HepG2 (cell line): ENCODE data around the gene ZNF483. TPM values are rescaled to one million over a fixed set of nuclear protein-coding genes. Genes with fewer than 3 reads are reported as not detected.

Source experiments
- BCL6 ChIP-seq: IDR thresholded peaks from 2 replicates; pipeline ENCODE4 v1.6.1; 2016; ENCODE audit warnings: missing genetic modification reagents, missing compliant biosample characterization
- BRD4 ChIP-seq: sonication (generic); formaldehyde crosslinking; IDR thresholded peaks from 2 replicates; pipeline ENCODE4 v1.4.0; 2020; ENCODE audit warnings: missing genetic modification reagents
- DR1 ChIP-seq: sonication (generic); formaldehyde crosslinking; IDR thresholded peaks from 2 replicates; pipeline ENCODE4 v1.8.0; 2021; ENCODE audit warnings: mild to moderate bottlenecking, missing genetic modification reagents, inconsistent platforms
- ELF3 ChIP-seq: IDR thresholded peaks from 2 replicates; pipeline ENCODE4 v1.6.1; 2016; ENCODE audit warnings: missing genetic modification reagents, missing compliant biosample characterization
- GTF3A ChIP-seq: sonication (generic); formaldehyde crosslinking; conservative IDR thresholded peaks from 2 replicates; pipeline ENCODE4 v1.4.0; 2020; ENCODE audit warnings: mild to moderate bottlenecking, missing genetic modification reagents
- HCFC1 ChIP-seq: fragments of 150-350 bp; IDR thresholded peaks from 2 replicates; pipeline ENCODE4 v1.6.1; 2014; ENCODE audit warnings: low read depth, low read length
- HNRNPUL1 ChIP-seq: fragments of 200-400 bp; formaldehyde crosslinking; IDR thresholded peaks from 2 replicates; pipeline ENCODE4 v1.6.1; 2017; ENCODE audit warnings: low read depth, mild to moderate bottlenecking, low read length, moderate library complexity
- KDM1A ChIP-seq: IDR thresholded peaks from 2 replicates; pipeline ENCODE4 v1.6.1; 2016; ENCODE audit warnings: missing compliant biosample characterization
- KLF15 ChIP-seq: sonication (generic); formaldehyde crosslinking; IDR thresholded peaks from 2 replicates; pipeline ENCODE4 v1.8.1; 2023; ENCODE audit warnings: borderline replicate concordance, mild to moderate bottlenecking, inconsistent platforms, missing genetic modification reagents, mixed read lengths
- KLF6 ChIP-seq: IDR thresholded peaks from 2 replicates; pipeline ENCODE4 v1.8.0; 2016; ENCODE audit warnings: missing biosample characterization, missing genetic modification reagents
- KLF9 ChIP-seq: IDR thresholded peaks from 2 replicates; pipeline ENCODE4 v1.6.1; 2016; ENCODE audit warnings: low read depth
- MXD4 ChIP-seq: IDR thresholded peaks from 2 replicates; pipeline ENCODE4 v1.6.1; 2016; ENCODE audit warnings: mild to moderate bottlenecking, missing biosample characterization, missing genetic modification reagents
- NFATC3 ChIP-seq: sonication (generic); formaldehyde crosslinking; IDR thresholded peaks from 2 replicates; pipeline ENCODE4 v1.5.1; 2020; ENCODE audit warnings: mild to moderate bottlenecking, missing genetic modification reagents
- NR2F2 ChIP-seq: IDR thresholded peaks from 2 replicates; pipeline ENCODE4 v1.6.1; 2012; ENCODE audit warnings: low read depth, inconsistent platforms, borderline replicate concordance
- SOX5 ChIP-seq: IDR thresholded peaks from 2 replicates; pipeline ENCODE4 v1.6.1; 2016; ENCODE audit warnings: borderline replicate concordance
- STAG1 ChIP-seq: sonication (generic); formaldehyde crosslinking; IDR thresholded peaks from 2 replicates; pipeline ENCODE4 v1.4.0; 2020; ENCODE audit warnings: missing genetic modification reagents
- ZBTB20 ChIP-seq: sonication (generic); formaldehyde crosslinking; IDR thresholded peaks from 2 replicates; pipeline ENCODE4 v1.8.1; 2023; ENCODE audit warnings: missing genetic modification reagents, low read depth, mild to moderate bottlenecking, borderline replicate concordance
- ZNF557 ChIP-seq: sonication (generic); formaldehyde crosslinking; IDR thresholded peaks from 2 replicates; pipeline ENCODE4 v1.4.0; 2020; ENCODE audit warnings: missing genetic modification reagents
- ZNF567 ChIP-seq: sonication (generic); formaldehyde crosslinking; IDR thresholded peaks from 2 replicates; pipeline ENCODE4 v1.8.1; 2023; ENCODE audit warnings: mild to moderate bottlenecking, missing genetic modification reagents, borderline replicate concordance
- ZSCAN20 ChIP-seq: sonication (generic); formaldehyde crosslinking; IDR thresholded peaks from 2 replicates; pipeline ENCODE4 v1.4.0; 2020; ENCODE audit warnings: missing genetic modification reagents, mild to moderate bottlenecking, borderline replicate concordance
- ZSCAN30 ChIP-seq: sonication (generic); formaldehyde crosslinking; IDR thresholded peaks from 2 replicates; pipeline ENCODE4 v1.5.0; 2020; ENCODE audit warnings: mild to moderate bottlenecking, missing genetic modification reagents
- polyA plus RNA-seq, 8 experiments: library from polyadenylated mRNA; depleted of rRNA in 3 of 8; stranded (reverse) in 7 of 8; unstranded in 1 of 8; fragments of >200 nt; fragmentation: Illumina TruSeq in 4 of 8; extraction: Trizol in 4 of 8; gene quantifications; 2 replicates each; pipeline versions ENCODE4 v1.2.1 to v1.2.3, GENCODE V29; 2011 to 2016; ENCODE audit warnings: low read depth in 4 of 8, missing spikeins in 1 of 8, mixed read lengths in 1 of 8; ENCODE audit not compliant: insufficient read depth in 1 of 8
- total RNA-seq, 5 experiments: library from RNA; depleted of rRNA; stranded (reverse); fragments of >200 nt; fragmentation: Illumina TruSeq; extraction: Trizol; gene quantifications; 2 replicates each; pipeline ENCODE4 v1.2.3, GENCODE V29; 2016; ENCODE audit warnings: low read depth in 1 of 5
- TF ChIP-seq, protein P1 (sequence below): sonication (generic); formaldehyde crosslinking; IDR thresholded peaks from 2 replicates; pipeline ENCODE4 v1.5.1; 2020; ENCODE audit warnings: mild to moderate bottlenecking, missing genetic modification reagents
- TF ChIP-seq, protein P2 (sequence below): sonication (generic); formaldehyde crosslinking; IDR thresholded peaks from 2 replicates; pipeline ENCODE4 v1.5.0; 2020; ENCODE audit warnings: mild to moderate bottlenecking, missing genetic modification reagents, borderline replicate concordance
- TF ChIP-seq, protein P3 (sequence below): sonication (generic); formaldehyde crosslinking; IDR thresholded peaks from 2 replicates; pipeline ENCODE4 v1.4.0; 2020; ENCODE audit warnings: mild to moderate bottlenecking, low read depth, missing genetic modification reagents

Gene ZNF483
- total and polyA plus RNA-seq, 2 of the 13 experiments (the other 11 are each of a cell fraction or from before 2014, with no cell fraction given), result 2.0 to 9.5 TPM

DNA sequence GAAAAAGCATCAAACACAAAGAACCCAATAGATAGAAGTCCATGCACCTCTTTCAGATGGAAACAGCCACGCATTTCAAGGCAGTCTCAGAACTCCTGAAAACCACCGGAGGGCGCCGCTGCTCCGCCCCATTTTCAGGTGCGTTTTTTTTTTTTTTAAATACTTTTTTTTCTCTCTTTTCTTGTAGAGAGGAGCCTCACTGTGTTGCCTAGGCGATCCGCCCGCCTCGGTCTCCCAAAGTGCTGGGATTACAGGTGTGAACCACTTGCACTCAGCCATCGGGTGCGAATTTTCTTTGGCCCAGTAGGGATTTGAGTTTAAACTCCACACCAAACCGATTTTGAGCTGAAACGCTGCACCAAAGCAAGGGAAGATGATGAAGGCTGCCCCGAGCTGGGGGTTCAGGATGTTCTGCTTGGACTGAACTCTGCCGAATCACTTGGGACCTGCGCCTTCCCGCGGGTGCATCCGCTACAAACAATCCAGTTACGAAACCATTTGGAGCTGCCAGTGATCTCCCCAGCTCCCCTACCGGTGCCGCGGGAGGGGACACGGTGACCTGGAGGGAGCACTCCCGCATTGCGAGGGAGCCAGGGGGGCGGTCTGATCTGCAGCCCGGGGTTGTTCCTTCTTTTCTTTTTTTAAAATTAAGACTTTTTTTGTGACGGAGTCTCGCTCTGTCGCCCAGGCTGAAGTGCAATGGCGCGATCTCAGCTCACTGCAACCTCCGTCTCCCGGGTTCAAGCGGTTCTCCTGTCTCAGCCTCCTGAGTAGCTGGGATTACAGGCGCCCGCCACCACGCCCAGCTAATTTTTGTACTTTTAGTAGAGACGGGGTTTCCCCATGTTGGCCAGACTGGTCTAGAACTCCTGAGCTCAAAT lies 73.1 kb downstream of the ZNF483 start (continued):
- TF ChIP-seq, protein P1, sequence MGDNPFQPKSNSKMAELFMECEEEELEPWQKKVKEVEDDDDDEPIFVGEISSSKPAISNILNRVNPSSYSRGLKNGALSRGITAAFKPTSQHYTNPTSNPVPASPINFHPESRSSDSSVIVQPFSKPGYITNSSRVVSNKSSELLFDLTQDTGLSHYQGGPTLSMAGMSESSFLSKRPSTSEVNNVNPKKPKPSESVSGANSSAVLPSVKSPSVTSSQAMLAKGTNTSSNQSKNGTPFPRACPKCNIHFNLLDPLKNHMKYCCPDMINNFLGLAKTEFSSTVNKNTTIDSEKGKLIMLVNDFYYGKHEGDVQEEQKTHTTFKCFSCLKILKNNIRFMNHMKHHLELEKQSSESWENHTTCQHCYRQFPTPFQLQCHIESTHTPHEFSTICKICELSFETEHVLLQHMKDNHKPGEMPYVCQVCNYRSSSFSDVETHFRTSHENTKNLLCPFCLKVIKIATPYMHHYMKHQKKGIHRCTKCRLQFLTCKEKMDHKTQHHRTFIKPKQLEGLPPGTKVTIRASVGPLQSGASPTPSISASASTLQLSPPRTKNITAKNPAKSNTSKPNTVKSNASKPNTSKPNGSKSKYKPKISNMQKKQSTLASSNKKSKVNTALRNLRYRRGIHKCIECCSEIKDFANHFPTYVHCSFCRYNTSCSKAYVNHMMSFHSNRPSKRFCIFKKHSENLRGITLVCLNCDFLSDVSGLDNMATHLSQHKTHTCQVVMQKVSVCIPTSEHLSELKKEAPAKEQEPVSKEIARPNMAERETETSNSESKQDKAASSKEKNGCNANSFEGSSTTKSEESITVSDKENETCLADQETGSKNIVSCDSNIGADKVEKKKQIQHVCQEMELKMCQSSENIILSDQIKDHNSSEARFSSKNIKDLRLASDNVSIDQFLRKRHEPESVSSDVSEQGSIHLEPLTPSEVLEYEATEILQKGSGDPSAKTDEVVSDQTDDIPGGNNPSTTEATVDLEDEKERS (CRISPR knock-in tag), result no peak
- TF ChIP-seq ZSCAN20 (CRISPR knock-in tag) (no peak), BRD4 (no peak), DR1 (CRISPR knock-in tag) (no peak), NFATC3 (CRISPR knock-in tag) (no peak), ZNF557 (CRISPR knock-in tag) (no peak), BCL6 (CRISPR knock-in tag) (no peak), STAG1 (CRISPR knock-in tag) (peak; percentile 79), MXD4 (no peak), ZSCAN30 (CRISPR knock-in tag) (no peak), KLF9 (CRISPR knock-in tag) (no peak), KLF15 (CRISPR knock-in tag) (no peak), ELF3 (CRISPR knock-in tag) (no peak), HCFC1 (no peak), NR2F2 (no peak), GTF3A (no peak), SOX5 (CRISPR knock-in tag) (no peak), KLF6 (CRISPR knock-in tag) (0 out of 2 replicates have a peak, but pooled peaks have one; percentile 27), ZNF567 (no peak), HNRNPUL1 (no peak), ZBTB20 (no peak), KDM1A (no peak)
- TF ChIP-seq, protein P2, sequence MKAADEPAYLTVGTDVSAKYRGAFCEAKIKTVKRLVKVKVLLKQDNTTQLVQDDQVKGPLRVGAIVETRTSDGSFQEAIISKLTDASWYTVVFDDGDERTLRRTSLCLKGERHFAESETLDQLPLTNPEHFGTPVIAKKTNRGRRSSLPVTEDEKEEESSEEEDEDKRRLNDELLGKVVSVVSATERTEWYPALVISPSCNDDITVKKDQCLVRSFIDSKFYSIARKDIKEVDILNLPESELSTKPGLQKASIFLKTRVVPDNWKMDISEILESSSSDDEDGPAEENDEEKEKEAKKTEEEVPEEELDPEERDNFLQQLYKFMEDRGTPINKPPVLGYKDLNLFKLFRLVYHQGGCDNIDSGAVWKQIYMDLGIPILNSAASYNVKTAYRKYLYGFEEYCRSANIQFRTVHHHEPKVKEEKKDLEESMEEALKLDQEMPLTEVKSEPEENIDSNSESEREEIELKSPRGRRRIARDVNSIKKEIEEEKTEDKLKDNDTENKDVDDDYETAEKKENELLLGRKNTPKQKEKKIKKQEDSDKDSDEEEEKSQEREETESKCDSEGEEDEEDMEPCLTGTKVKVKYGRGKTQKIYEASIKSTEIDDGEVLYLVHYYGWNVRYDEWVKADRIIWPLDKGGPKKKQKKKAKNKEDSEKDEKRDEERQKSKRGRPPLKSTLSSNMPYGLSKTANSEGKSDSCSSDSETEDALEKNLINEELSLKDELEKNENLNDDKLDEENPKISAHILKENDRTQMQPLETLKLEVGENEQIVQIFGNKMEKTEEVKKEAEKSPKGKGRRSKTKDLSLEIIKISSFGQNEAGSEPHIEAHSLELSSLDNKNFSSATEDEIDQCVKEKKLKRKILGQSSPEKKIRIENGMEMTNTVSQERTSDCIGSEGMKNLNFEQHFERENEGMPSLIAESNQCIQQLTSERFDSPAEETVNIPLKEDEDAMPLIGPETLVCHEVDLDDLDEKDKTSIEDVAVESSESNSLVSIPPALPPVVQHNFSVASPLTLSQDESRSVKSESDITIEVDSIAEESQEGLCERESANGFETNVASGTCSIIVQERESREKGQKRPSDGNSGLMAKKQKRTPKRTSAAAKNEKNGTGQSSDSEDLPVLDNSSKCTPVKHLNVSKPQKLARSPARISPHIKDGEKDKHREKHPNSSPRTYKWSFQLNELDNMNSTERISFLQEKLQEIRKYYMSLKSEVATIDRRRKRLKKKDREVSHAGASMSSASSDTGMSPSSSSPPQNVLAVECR (CRISPR knock-in tag), result peak; percentile 44; the same call in 1 of the 2 replicates
- TF ChIP-seq, protein P3, sequence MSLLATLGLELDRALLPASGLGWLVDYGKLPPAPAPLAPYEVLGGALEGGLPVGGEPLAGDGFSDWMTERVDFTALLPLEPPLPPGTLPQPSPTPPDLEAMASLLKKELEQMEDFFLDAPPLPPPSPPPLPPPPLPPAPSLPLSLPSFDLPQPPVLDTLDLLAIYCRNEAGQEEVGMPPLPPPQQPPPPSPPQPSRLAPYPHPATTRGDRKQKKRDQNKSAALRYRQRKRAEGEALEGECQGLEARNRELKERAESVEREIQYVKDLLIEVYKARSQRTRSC (CRISPR knock-in tag), result no peak
